ENCODE results near the gene ABI1. TPM values are rescaled to one million over a fixed set of nuclear protein-coding genes. Genes with fewer than 3 reads are reported as not detected.
A peak's percentile ranks its signal among the peaks of the same experiment; 100 is the strongest.

The ABI1 gene
- total RNA-seq, 2 experiments from 2014 or later: 62.4 to 76.9 TPM

DNA sequence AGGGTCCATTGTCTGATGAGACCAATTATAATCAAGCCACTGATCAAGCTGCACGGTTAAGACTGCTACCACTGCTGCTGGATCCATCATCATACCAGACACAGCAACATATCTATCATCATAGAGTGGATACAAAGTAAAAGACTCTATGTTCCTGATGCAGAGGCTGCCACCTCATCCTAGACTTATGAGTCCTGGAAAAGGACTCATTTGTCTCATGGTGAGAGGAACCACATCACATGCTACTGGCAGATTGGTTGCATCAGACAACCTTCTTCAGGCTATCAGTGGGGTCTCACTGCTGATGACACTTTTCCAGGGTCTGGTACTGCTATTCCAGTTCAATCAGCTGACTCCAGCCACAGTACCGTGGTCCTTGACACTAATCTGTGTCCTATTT is 79.0 kb downstream of the ABI1 start:
- Histone ChIP-seq H3K27ac (ENCODE audit: low read depth, low read length, poor library complexity, severe bottlenecking) (peak overlapping the region; percentile 4), H2AFZ (ENCODE audit: low read length) (no peak overlapping the region), H3K4me1 (ENCODE audit: insufficient read depth, low read length, poor library complexity, severe bottlenecking) (peaks cover 64% of the 10 kb centered on the region), H3K9me2 (ENCODE audit: insufficient read depth, low read length) (no peaks in the 10 kb centered on the region), H3K79me2 (ENCODE audit: insufficient read depth, low read depth, low read length) (peaks cover 98% of the 10 kb centered on the region), H3K9me3 (ENCODE audit: low read length) (no peaks in the 10 kb centered on the region), H3K36me3 (ENCODE audit: insufficient read depth, low read length) (peaks cover 32% of the 10 kb centered on the region), H4K20me1 (ENCODE audit: insufficient read depth, low read length) (no peaks in the 10 kb centered on the region; the same call in 1 of the 2 replicates), H3K4me2 (ENCODE audit: low read length) (peak overlapping the region; percentile 21; the same call in 1 of the 2 replicates), H3K4me3 (ENCODE audit: low read depth, low read length, poor library complexity, severe bottlenecking) (no peak overlapping the region)
- POLR2A ChIA-PET: interaction anchor here (0.6 to 1.7 kb wide), 7 partner anchors 12 to 330 kb away, joined by 3 to 6 read pairs (median 5); no protein-coding TSS in a partner anchor
- CTCF ChIA-PET (ENCODE audit: unreplicated experiment): no interaction called here
- no TSS peak for BruUV-seq (replicated peaks)
- intact Hi-C loops (cut with micrococcal nuclease; ENCODE audit: unreplicated experiment): no loop called here
- TF ChIP-seq, protein P1, sequence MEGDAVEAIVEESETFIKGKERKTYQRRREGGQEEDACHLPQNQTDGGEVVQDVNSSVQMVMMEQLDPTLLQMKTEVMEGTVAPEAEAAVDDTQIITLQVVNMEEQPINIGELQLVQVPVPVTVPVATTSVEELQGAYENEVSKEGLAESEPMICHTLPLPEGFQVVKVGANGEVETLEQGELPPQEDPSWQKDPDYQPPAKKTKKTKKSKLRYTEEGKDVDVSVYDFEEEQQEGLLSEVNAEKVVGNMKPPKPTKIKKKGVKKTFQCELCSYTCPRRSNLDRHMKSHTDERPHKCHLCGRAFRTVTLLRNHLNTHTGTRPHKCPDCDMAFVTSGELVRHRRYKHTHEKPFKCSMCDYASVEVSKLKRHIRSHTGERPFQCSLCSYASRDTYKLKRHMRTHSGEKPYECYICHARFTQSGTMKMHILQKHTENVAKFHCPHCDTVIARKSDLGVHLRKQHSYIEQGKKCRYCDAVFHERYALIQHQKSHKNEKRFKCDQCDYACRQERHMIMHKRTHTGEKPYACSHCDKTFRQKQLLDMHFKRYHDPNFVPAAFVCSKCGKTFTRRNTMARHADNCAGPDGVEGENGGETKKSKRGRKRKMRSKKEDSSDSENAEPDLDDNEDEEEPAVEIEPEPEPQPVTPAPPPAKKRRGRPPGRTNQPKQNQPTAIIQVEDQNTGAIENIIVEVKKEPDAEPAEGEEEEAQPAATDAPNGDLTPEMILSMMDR (conservative IDR thresholded peaks at IDR 0.05; ENCODE audit: low read length): no peak
- no peak for TF ChIP-seq EZH2phosphoT487 (IDR thresholded peaks at IDR 0.05; ENCODE audit: borderline replicate concordance, low read depth, low read length)
- DNase-seq (ENCODE audit: low spot score): no peak

DNA sequence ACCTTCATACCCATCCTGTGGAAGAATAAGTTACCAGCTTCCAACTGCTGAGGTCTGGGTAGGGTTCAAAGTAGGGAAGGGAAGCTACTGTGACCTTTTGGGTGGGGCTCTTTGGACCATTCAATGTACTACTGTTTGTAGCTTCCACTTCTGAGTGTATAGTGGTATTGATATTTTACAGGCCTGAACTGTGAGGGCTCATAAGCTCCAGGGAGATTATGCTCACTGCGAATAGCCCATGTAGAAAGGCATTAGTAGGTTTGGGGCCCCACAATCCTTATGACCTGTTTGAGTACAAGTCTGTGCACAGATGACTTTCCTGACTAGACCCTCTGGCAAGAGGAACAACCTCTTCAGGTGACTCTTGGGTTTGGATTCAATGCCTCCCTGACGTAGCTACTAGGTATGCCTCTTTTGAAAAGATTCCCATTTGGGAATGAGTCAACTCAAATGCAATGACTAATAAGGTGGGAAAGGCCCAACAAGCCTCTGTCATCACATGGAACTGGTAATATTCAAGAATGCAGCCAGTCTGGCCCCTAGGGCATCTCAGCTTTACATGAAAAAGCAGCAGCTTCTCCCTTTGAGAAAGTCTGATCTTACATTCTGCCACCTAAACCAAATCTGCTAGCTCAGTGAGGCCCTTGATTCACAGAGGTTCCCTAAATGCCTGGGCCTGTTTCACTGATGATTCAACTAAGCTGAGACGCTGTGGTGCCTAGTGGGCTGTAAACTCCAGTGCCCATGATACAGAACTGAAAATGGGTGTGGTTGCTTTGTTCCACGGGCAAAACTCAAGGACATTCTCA is 79.8 kb downstream of the ABI1 start:
- BruUV-seq (replicated peaks): no TSS peak
- POLR2A ChIA-PET: interaction anchor here (0.7 to 1.9 kb wide), 9 partner anchors 8 to 89 kb away, joined by 3 to 9 read pairs (median 4); no protein-coding TSS in a partner anchor
- TF ChIP-seq, protein P1 (conservative IDR thresholded peaks at IDR 0.05; ENCODE audit: low read length): no peak
- TF ChIP-seq EZH2phosphoT487 (IDR thresholded peaks at IDR 0.05; ENCODE audit: borderline replicate concordance, low read depth, low read length): no peak
- Histone ChIP-seq H2AFZ (ENCODE audit: low read length) (no peak overlapping the region), H3K4me1 (ENCODE audit: insufficient read depth, low read length, poor library complexity, severe bottlenecking) (peaks cover 64% of the 10 kb centered on the region), H3K27ac (ENCODE audit: low read depth, low read length, poor library complexity, severe bottlenecking) (no peak overlapping the region), H4K20me1 (ENCODE audit: insufficient read depth, low read length) (no peaks in the 10 kb centered on the region; the same call in 1 of the 2 replicates), H3K4me3 (ENCODE audit: low read depth, low read length, poor library complexity, severe bottlenecking) (no peak overlapping the region), H3K9me3 (ENCODE audit: low read length) (no peaks in the 10 kb centered on the region), H3K79me2 (ENCODE audit: insufficient read depth, low read depth, low read length) (peaks cover 98% of the 10 kb centered on the region), H3K36me3 (ENCODE audit: insufficient read depth, low read length) (peaks cover 29% of the 10 kb centered on the region), H3K4me2 (ENCODE audit: low read length) (peak overlapping the region; percentile 27; the same call in 1 of the 2 replicates), H3K9me2 (ENCODE audit: insufficient read depth, low read length) (no peaks in the 10 kb centered on the region)
- peak; percentile 28 for DNase-seq (ENCODE audit: low spot score)
- intact Hi-C loops (cut with micrococcal nuclease; ENCODE audit: unreplicated experiment): no loop called here
- CTCF ChIA-PET (ENCODE audit: unreplicated experiment): interaction anchor here (0.6 to 1.2 kb wide), 2 partner anchors 10 to 39 kb away, joined by 3 read pairs; no protein-coding TSS in a partner anchor

Data from OCI-LY7 (cell line).